ENCODE results near the gene KAT8. TPM values are rescaled to one million over a fixed set of nuclear protein-coding genes. Genes with fewer than 3 reads are reported as not detected.
"Not testable (repeated sequence)": the region's sequence is repeated elsewhere in the genome, so short reads cannot be mapped to it uniquely, and the experiment has no call there.

Gene KAT8
- polyA plus RNA-seq, 3 donors, result 34.5 to 136 (median 42.0) TPM

DNA sequence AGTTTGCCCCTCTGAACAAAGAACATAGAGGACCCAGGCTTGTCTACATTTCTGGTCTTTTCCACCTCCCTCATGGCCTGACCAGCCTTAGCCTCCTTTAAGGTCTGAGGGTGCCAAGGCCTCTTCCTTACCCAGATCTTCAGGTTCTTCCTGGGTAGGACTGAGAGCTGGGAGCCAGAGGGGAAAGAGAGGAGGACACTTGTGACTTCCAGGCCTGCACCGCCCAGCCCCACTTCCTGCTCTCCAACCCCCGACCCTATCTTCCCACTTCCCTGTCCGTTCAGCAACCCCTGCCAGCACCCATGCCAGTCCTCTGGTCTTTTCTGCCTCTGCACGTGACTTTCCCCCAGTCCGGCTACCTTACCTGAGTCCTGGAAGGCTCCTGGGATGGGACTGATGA lies 31.9 kb downstream of the KAT8 start:
- Mint-ChIP-seq H3K9me3 (peaks cover 0 to 8% (median 0%) of the 10 kb centered on the region in 7 donors), H3K4me1 (peaks cover 48% of the 10 kb centered on the region), H3K36me3 (no peaks in the 10 kb centered on the region), H3K27me3 (ENCODE audit: low read depth in 3 of 3) (peaks cover 2 to 5% (median 2%) of the 10 kb centered on the region in 3 donors), H3K4me3 (peak overlapping the region in 1 of 2 donors; percentile 67), H3K27ac (peak overlapping the region; percentile 45 to 88 (median 80))
- H4K20me1 ChIP-seq (ENCODE audit: insufficient read depth, low read length), result no peaks in the 10 kb centered on the region
- H3K9ac ChIP-seq (ENCODE audit: insufficient read depth, low read length, poor library complexity, severe bottlenecking), result peak overlapping the region; percentile 39
- intact Hi-C loops (cut with micrococcal nuclease), result loop anchor here (10.0 kb wide), 2 partner anchors 55 to 155 kb away; partner anchors contain the start of gene VKORC1 (in 1 of the 2)
- peak overlapping the region; percentile 74 for H2AFZ ChIP-seq (ENCODE audit: insufficient read depth, low read depth, low read length, poor library complexity, severe bottlenecking)
- H3K4me1 ChIP-seq (ENCODE audit: control insufficient read depth in 1 of 2, insufficient read depth in 2 of 2, low read length in 2 of 2), result peaks cover 46 to 52% of the 10 kb centered on the region in 2 donors
- H3K27ac ChIP-seq (ENCODE audit: low read depth in 1 of 2, low read length in 2 of 2), result peak overlapping the region; percentile 74 to 76
- peak in 2 of 3 donors; percentile 8 to 21 for DNase-seq
- H3K79me2 ChIP-seq (ENCODE audit: insufficient read depth, low read length), result no peaks in the 10 kb centered on the region
- 25% methylated on average over 4 of the region's 5 CpGs for WGBS (ENCODE audit: insufficient coverage)
- no peaks in the 10 kb centered on the region for H3K36me3 ChIP-seq (replicated peaks in 1 of 2; ENCODE audit: control insufficient read depth in 1 of 2, insufficient read depth in 2 of 2, low read length in 2 of 2)
- H3K27me3 ChIP-seq (ENCODE audit: control insufficient read depth in 2 of 2, insufficient read depth in 2 of 2, low read length in 2 of 2), result no peaks in the 10 kb centered on the region
- H3K4me3 ChIP-seq (replicated peaks in 1 of 3; ENCODE audit: low read depth in 2 of 3, low read length in 3 of 3), result peak overlapping the region in 1 of 3 experiments; percentile 30
- TF ChIP-seq CTCF (IDR thresholded peaks at IDR 0.05), result no peak
- peak overlapping the region; percentile 41 for H3K4me2 ChIP-seq (replicated peaks; ENCODE audit: extremely low read depth, low read length, poor library complexity, severe bottlenecking)
- no peaks in the 10 kb centered on the region for H3K9me3 ChIP-seq (replicated peaks in 1 of 2; ENCODE audit: control insufficient read depth in 1 of 2, insufficient read depth in 1 of 2, low read length in 2 of 2)

GRCh38 chr16:31149894-31150890 lies 32.7 kb downstream of the KAT8 start, which contains the start of gene PRSS36:
Gene PRSS36, minus strand, starts transcription at chr16:31150066. Its CDS starts 31 bp downstream, at chr16:31150035.
- Histone ChIP-seq H3K79me2 (ENCODE audit: insufficient read depth, low read length) (no peaks in the 10 kb centered on the region), H3K36me3 (replicated peaks in 1 of 2; ENCODE audit: control insufficient read depth in 1 of 2, insufficient read depth in 2 of 2, low read length in 2 of 2) (no peaks in the 10 kb centered on the region), H3K4me1 (ENCODE audit: control insufficient read depth in 1 of 2, insufficient read depth in 2 of 2, low read length in 2 of 2) (peaks cover 45 to 52% of the 10 kb centered on the region in 2 donors), H3K4me3 (replicated peaks in 1 of 3; ENCODE audit: low read depth in 2 of 3, low read length in 3 of 3) (peak within 1 kb of the TSS in 1 of 3 experiments; percentile 30), H3K27ac (ENCODE audit: low read depth in 1 of 2, low read length in 2 of 2) (peak within 1 kb of the TSS; percentile 74 to 76), H3K9me3 (replicated peaks in 1 of 2; ENCODE audit: control insufficient read depth in 1 of 2, insufficient read depth in 1 of 2, low read length in 2 of 2) (no peaks in the 10 kb centered on the region), H3K9ac (ENCODE audit: insufficient read depth, low read length, poor library complexity, severe bottlenecking) (peak within 1 kb of the TSS; percentile 39), H3K27me3 (ENCODE audit: control insufficient read depth in 2 of 2, insufficient read depth in 2 of 2, low read length in 2 of 2) (no peaks in the 10 kb centered on the region), H2AFZ (ENCODE audit: insufficient read depth, low read depth, low read length, poor library complexity, severe bottlenecking) (peak within 1 kb of the TSS; percentile 74), H4K20me1 (ENCODE audit: insufficient read depth, low read length) (no peaks in the 10 kb centered on the region), H3K4me2 (replicated peaks; ENCODE audit: extremely low read depth, low read length, poor library complexity, severe bottlenecking) (peak within 1 kb of the TSS; percentile 41)
- WGBS (ENCODE audit: insufficient coverage), result 44% methylated on average over 6 of the region's 11 CpGs
- DNase-seq, result peak; percentile 49 to 82 (median 77)
- H3K9me3 Mint-ChIP-seq, result peaks cover 0 to 5% (median 0%) of the 10 kb centered on the region in 7 donors
- no peaks in the 10 kb centered on the region for H3K36me3 Mint-ChIP-seq
- peaks cover 0 to 5% (median 4%) of the 10 kb centered on the region in 3 donors for H3K27me3 Mint-ChIP-seq (ENCODE audit: low read depth in 3 of 3)
- H3K4me3 Mint-ChIP-seq, result peak within 1 kb of the TSS in 1 of 2 donors; percentile 67
- intact Hi-C loops (cut with micrococcal nuclease), result loop anchor here (10.0 kb wide), 4 partner anchors 55 to 165 kb away; partner anchors contain the start of genes HSD3B7 (in 1 of the 2), PYDC1 (in 1 of the 2), TRIM72 (in 1 of the 2) and VKORC1 (in 1 of the 2)
- H3K4me1 Mint-ChIP-seq, result peaks cover 46% of the 10 kb centered on the region
- no peak for TF ChIP-seq CTCF (IDR thresholded peaks at IDR 0.05)
- H3K27ac Mint-ChIP-seq, result peak within 1 kb of the TSS; percentile 73 to 89 (median 87)

- peak overlapping the region; percentile 74 to 76 for H3K27ac ChIP-seq (ENCODE audit: low read depth in 1 of 2, low read length in 2 of 2)
- H3K27ac Mint-ChIP-seq, result peak overlapping the region; percentile 73 to 89 (median 85)
- H3K4me1 Mint-ChIP-seq, result peaks cover 39% of the 10 kb centered on the region
- H3K79me2 ChIP-seq (ENCODE audit: insufficient read depth, low read length); H3K36me3 Mint-ChIP-seq; H3K9me3 ChIP-seq (replicated peaks in 1 of 2; ENCODE audit: control insufficient read depth in 1 of 2, insufficient read depth in 1 of 2, low read length in 2 of 2); H3K9ac ChIP-seq (ENCODE audit: insufficient read depth, low read length, poor library complexity, severe bottlenecking); H2AFZ ChIP-seq (ENCODE audit: insufficient read depth, low read depth, low read length, poor library complexity, severe bottlenecking); H4K20me1 ChIP-seq (ENCODE audit: insufficient read depth, low read length); H3K36me3 ChIP-seq (replicated peaks in 1 of 2; ENCODE audit: control insufficient read depth in 1 of 2, insufficient read depth in 2 of 2, low read length in 2 of 2); H3K9me3 Mint-ChIP-seq; H3K27me3 ChIP-seq (ENCODE audit: control insufficient read depth in 2 of 2, insufficient read depth in 2 of 2, low read length in 2 of 2); H3K27me3 Mint-ChIP-seq (ENCODE audit: low read depth in 3 of 3): not testable (repeated sequence)
- peak overlapping the region; percentile 41 for H3K4me2 ChIP-seq (replicated peaks; ENCODE audit: extremely low read depth, low read length, poor library complexity, severe bottlenecking)
- peak in 2 of 3 donors; percentile 16 to 42 for DNase-seq
- intact Hi-C loops (cut with micrococcal nuclease), result loop anchor here (10.0 kb wide), 2 partner anchors 64 to 166 kb away; partner anchors contain the start of genes HSD3B7 (in 1 of the 2), PYDC1 (in 1 of the 2) and TRIM72 (in 1 of the 2)
- peaks cover 38 to 45% of the 10 kb centered on the region in 2 donors for H3K4me1 ChIP-seq (ENCODE audit: control insufficient read depth in 1 of 2, insufficient read depth in 2 of 2, low read length in 2 of 2)
- no CpG with 5 or more reads among the region's 6 CpGs for WGBS (ENCODE audit: insufficient coverage)
- peak overlapping the region in 1 of 3 experiments; percentile 30 for H3K4me3 ChIP-seq (replicated peaks in 1 of 3; ENCODE audit: low read depth in 2 of 3, low read length in 3 of 3)
- H3K4me3 Mint-ChIP-seq, result peak overlapping the region in 1 of 2 donors; percentile 60
Observed at GRCh38 chr16:31150976-31151375, 33.5 kb downstream of the KAT8 start.
